Thoracic aorta (tissue), 2 donors: ENCODE measurements around the gene SHISA5. TPM values are rescaled to one million over a fixed set of nuclear protein-coding genes. Genes with fewer than 3 reads are reported as not detected.

Source experiments
- ATAC-seq: fragments of 150-250 bp; one replicate; pipeline ENCODE4 v1.8.0; 2017; ENCODE audit warnings: low read depth; ENCODE audit not compliant: insufficient number of reproducible peaks, low FRiP score
- DNase-seq: peaks from one replicate; pipeline ENCODE4 v3.0.0-alpha.2; 2020; ENCODE audit warnings: low spot score
- H3K27ac ChIP-seq, 2 donors: fragments of 200-600 bp; sonication (generic); 1 replicate in 1 of 2; 2 replicates in 1 of 2; pipeline ENCODE4 v1.5.1; 2016; ENCODE audit warnings: mild to moderate bottlenecking in 2 of 2, moderate library complexity in 2 of 2
- H3K27me3 ChIP-seq: fragments of 200-600 bp; sonication (generic); replicated peaks from 2 replicates; pipeline ENCODE4 v1.6.0; 2016; ENCODE audit warnings: mild to moderate bottlenecking; ENCODE audit not compliant: insufficient read depth
- H3K36me3 ChIP-seq: fragments of 200-600 bp; sonication (generic); one replicate; pipeline ENCODE4 v1.5.1; 2016
- H3K4me1 ChIP-seq, 2 donors: fragments of 200-600 bp; sonication (generic); 1 replicate in 1 of 2; 2 replicates in 1 of 2; pipeline versions ENCODE4 v1.5.1 to v1.6.0; 2016; ENCODE audit warnings: low read depth in 2 of 2, mild to moderate bottlenecking in 1 of 2; ENCODE audit not compliant: control insufficient read depth in 1 of 2
- H3K4me3 ChIP-seq: fragments of 200-600 bp; sonication (generic); 2 replicates; pipeline ENCODE4 v1.5.1; 2016; ENCODE audit warnings: mild to moderate bottlenecking
- H3K9me3 ChIP-seq: fragments of 200-600 bp; sonication (generic); 2 replicates; pipeline ENCODE4 v1.5.1; 2016
- CTCF ChIP-seq: fragments of 200-600 bp; sonication (generic); IDR thresholded peaks from one replicate; pipeline ENCODE4 v1.5.1; 2019; ENCODE audit warnings: antibody characterized with exemption
- total RNA-seq, 2 donors: library from RNA; depleted of rRNA; stranded (reverse); fragments of >200 nt; gene quantifications; one replicate each; pipeline versions ENCODE4 v1.1.0 to v1.2.3, GENCODE V29; 2016

SHISA5 gene
- total RNA-seq, 2 donors from 2014 or later = 151 to 159 TPM

- DNase-seq = no peak
- Histone ChIP-seq H3K36me3 (peaks cover 2% of the 10 kb centered on the region), H3K4me1 (no peaks in the 10 kb centered on the region), H3K27ac (no peak overlapping the region), H3K27me3 (no peaks in the 10 kb centered on the region), H3K9me3 (no peaks in the 10 kb centered on the region), H3K4me3 (no peak overlapping the region)
- no peak for ATAC-seq
- no peak for TF ChIP-seq CTCF
Observed at GRCh38 chr3:48518638-48519276, 14.8 kb upstream of the SHISA5 start.

- ATAC-seq (no peak), DNase-seq (no peak)
- H3K4me3 ChIP-seq = no peak overlapping the region
- no peaks in the 10 kb centered on the region for H3K9me3 ChIP-seq
- TF ChIP-seq CTCF = no peak
- no peaks in the 10 kb centered on the region for H3K36me3 ChIP-seq
- H3K27me3 ChIP-seq = no peaks in the 10 kb centered on the region
- no peaks in the 10 kb centered on the region for H3K4me1 ChIP-seq
- no peak overlapping the region for H3K27ac ChIP-seq
Observed at GRCh38 chr3:48518069-48518468, 14.1 kb upstream of the SHISA5 start.

GRCh38 chr3:48516571-48516970 lies 12.6 kb upstream of the SHISA5 start:
- DNase-seq (no peak), ATAC-seq (no peak)
- no peak overlapping the region for H3K4me3 ChIP-seq
- H3K4me1 ChIP-seq = no peaks in the 10 kb centered on the region
- TF ChIP-seq CTCF = no peak
- no peaks in the 10 kb centered on the region for H3K27me3 ChIP-seq
- H3K36me3 ChIP-seq = no peaks in the 10 kb centered on the region
- no peaks in the 10 kb centered on the region for H3K9me3 ChIP-seq
- H3K27ac ChIP-seq = no peak overlapping the region

- ATAC-seq = no peak
- no peak for DNase-seq
Observed at GRCh38 chr3:48514431-48515227, 10.7 kb upstream of the SHISA5 start.

More at GRCh38 chr3:48514431-48515227, 10.7 kb upstream of the SHISA5 start:
- no peaks in the 10 kb centered on the region for H3K27me3 ChIP-seq
- H3K27ac ChIP-seq = no peak overlapping the region
- no peak overlapping the region for H3K4me3 ChIP-seq
- H3K9me3 ChIP-seq = no peaks in the 10 kb centered on the region
- no peak for TF ChIP-seq CTCF
- no peaks in the 10 kb centered on the region for H3K4me1 ChIP-seq
- no peaks in the 10 kb centered on the region for H3K36me3 ChIP-seq
